ENCODE results near the gene LMX1A. TPM values are rescaled to one million over a fixed set of nuclear protein-coding genes. Genes with fewer than 3 reads are reported as not detected.

LMX1A gene
- polyA plus RNA-seq, 1 donor (not counting 4 experiments of a cell fraction or from before 2014, with no cell fraction given): not detected

DNA sequence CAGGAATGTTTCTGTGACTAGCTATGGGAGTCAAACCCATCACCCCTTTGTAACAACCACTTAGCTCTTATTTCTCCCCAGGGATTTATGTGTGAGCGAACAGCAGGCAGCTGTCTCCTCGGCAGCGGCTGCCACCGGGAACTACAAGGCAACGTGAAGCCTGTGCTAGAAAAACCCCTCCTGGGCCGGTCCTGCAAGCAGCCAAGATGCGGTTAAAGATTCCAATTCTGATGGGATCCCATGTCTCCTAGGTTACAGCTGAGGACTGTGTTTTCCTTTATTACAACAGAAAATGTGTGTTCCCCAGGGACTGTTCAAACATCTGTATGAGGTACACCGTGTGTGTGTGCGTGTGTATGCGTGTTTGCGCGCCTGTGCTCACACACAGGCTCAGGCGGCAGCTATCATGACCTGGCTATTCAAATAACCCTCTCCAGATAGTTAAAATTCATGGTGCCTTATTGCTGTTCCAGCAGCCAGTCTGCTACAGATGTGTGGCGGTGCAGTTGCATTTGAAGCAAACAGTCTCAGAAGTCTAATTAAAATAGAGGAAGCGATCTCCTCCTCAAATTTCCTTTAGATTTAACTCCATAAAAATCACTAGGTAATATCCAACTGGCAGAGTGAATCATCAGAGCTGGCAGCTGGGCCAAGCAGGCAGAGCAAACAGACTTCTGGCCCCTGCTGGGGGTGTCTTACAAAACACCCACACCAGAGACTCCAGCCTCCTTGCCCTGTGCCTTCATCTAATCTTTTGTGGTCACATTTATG, 68.0 kb downstream of the LMX1A start:
- Histone ChIP-seq H3K79me2 (ENCODE audit: control insufficient read depth, insufficient read depth, low read length) (no peaks in the 10 kb centered on the region), H3K9me1 (ENCODE audit: control insufficient read depth, extremely low read depth, insufficient read depth, low read length) (no peaks in the 10 kb centered on the region), H3K27me3 (ENCODE audit: control insufficient read depth, extremely low read depth, insufficient read depth, low read length) (peaks cover 28% of the 10 kb centered on the region), H3K36me3 (ENCODE audit: control insufficient read depth in 2 of 2, extremely low read depth in 1 of 2, insufficient read depth in 2 of 2, low read length in 2 of 2) (no peaks in the 10 kb centered on the region), H3K9me3 (ENCODE audit: control insufficient read depth, low read depth, low read length) (no peaks in the 10 kb centered on the region), H3K4me1 (ENCODE audit: control insufficient read depth, extremely low read depth, insufficient read depth, low read length) (no peaks in the 10 kb centered on the region), H3K4me3 (ENCODE audit: control insufficient read depth in 2 of 3, extremely low read depth in 1 of 3, insufficient read depth in 2 of 3, low read depth in 1 of 3, low read length in 3 of 3) (no peak overlapping the region), H3K9ac (ENCODE audit: control insufficient read depth, extremely low read depth, insufficient read depth, low read length) (no peak overlapping the region), H2AFZ (ENCODE audit: control insufficient read depth, low read length) (no peak overlapping the region), H4K20me1 (ENCODE audit: control insufficient read depth, extremely low read depth, insufficient read depth, low read length) (no peaks in the 10 kb centered on the region), H3K4me2 (ENCODE audit: control insufficient read depth, extremely low read depth, insufficient read depth, low read depth, low read length) (no peak overlapping the region), H3K27ac (ENCODE audit: control insufficient read depth, insufficient read depth, low read length) (no peak overlapping the region)
- dilution Hi-C loops (cut with MboI; ENCODE audit: extremely low pct_ligation_motif_present, low sequenced_read_pairs): no loop called here
- FAIRE-seq (no peak), DNase-seq (ENCODE audit: low read depth, low spot score) (no peak)
- TF ChIP-seq EZH2 (IDR thresholded peaks at IDR 0.05; ENCODE audit: low read length): no peak
- TF ChIP-seq, protein P1, sequence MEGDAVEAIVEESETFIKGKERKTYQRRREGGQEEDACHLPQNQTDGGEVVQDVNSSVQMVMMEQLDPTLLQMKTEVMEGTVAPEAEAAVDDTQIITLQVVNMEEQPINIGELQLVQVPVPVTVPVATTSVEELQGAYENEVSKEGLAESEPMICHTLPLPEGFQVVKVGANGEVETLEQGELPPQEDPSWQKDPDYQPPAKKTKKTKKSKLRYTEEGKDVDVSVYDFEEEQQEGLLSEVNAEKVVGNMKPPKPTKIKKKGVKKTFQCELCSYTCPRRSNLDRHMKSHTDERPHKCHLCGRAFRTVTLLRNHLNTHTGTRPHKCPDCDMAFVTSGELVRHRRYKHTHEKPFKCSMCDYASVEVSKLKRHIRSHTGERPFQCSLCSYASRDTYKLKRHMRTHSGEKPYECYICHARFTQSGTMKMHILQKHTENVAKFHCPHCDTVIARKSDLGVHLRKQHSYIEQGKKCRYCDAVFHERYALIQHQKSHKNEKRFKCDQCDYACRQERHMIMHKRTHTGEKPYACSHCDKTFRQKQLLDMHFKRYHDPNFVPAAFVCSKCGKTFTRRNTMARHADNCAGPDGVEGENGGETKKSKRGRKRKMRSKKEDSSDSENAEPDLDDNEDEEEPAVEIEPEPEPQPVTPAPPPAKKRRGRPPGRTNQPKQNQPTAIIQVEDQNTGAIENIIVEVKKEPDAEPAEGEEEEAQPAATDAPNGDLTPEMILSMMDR (optimal IDR thresholded peaks at IDR 0.05 in 1 of 3, IDR thresholded peaks at IDR 0.05 in 1 of 3, conservative IDR thresholded peaks at IDR 0.05 in 1 of 3; ENCODE audit: extremely low read depth in 1 of 3, insufficient read depth in 2 of 3, low read length in 3 of 3): no peak

DNA sequence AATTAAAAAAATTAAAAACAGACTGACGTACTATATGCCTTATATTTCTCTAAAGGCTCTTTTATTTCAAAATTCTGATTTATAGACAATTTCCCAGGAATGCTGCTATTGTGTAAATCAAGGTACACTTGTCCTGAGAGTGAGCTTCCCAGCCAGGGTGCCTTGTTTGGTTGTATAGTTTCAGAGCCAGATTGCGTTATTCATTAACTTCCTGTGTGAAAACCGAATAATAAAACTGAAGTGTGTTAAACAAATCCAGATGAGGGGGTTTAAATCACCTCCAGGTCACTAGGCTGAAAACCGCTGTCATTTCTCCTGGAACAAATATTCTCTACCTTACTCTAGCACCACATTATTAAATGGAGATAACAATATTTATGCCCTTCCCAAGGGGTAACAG, 68.7 kb downstream of the LMX1A start:
- Histone ChIP-seq H4K20me1 (ENCODE audit: control insufficient read depth, extremely low read depth, insufficient read depth, low read length) (no peaks in the 10 kb centered on the region), H3K9me3 (ENCODE audit: control insufficient read depth, low read depth, low read length) (no peaks in the 10 kb centered on the region), H3K4me1 (ENCODE audit: control insufficient read depth, extremely low read depth, insufficient read depth, low read length) (no peaks in the 10 kb centered on the region), H3K4me3 (ENCODE audit: control insufficient read depth in 2 of 3, extremely low read depth in 1 of 3, insufficient read depth in 2 of 3, low read depth in 1 of 3, low read length in 3 of 3) (no peak overlapping the region), H3K27me3 (ENCODE audit: control insufficient read depth, extremely low read depth, insufficient read depth, low read length) (peaks cover 32% of the 10 kb centered on the region), H3K4me2 (ENCODE audit: control insufficient read depth, extremely low read depth, insufficient read depth, low read depth, low read length) (no peak overlapping the region), H3K9ac (ENCODE audit: control insufficient read depth, extremely low read depth, insufficient read depth, low read length) (no peak overlapping the region), H2AFZ (ENCODE audit: control insufficient read depth, low read length) (no peak overlapping the region), H3K36me3 (ENCODE audit: control insufficient read depth in 2 of 2, extremely low read depth in 1 of 2, insufficient read depth in 2 of 2, low read length in 2 of 2) (no peaks in the 10 kb centered on the region), H3K9me1 (ENCODE audit: control insufficient read depth, extremely low read depth, insufficient read depth, low read length) (no peaks in the 10 kb centered on the region), H3K27ac (ENCODE audit: control insufficient read depth, insufficient read depth, low read length) (no peak overlapping the region), H3K79me2 (ENCODE audit: control insufficient read depth, insufficient read depth, low read length) (no peaks in the 10 kb centered on the region)
- dilution Hi-C loops (cut with MboI; ENCODE audit: extremely low pct_ligation_motif_present, low sequenced_read_pairs): no loop called here
- TF ChIP-seq EZH2 (IDR thresholded peaks at IDR 0.05; ENCODE audit: low read length): no peak
- TF ChIP-seq, protein P1 (optimal IDR thresholded peaks at IDR 0.05 in 1 of 3, IDR thresholded peaks at IDR 0.05 in 1 of 3, conservative IDR thresholded peaks at IDR 0.05 in 1 of 3; ENCODE audit: extremely low read depth in 1 of 3, insufficient read depth in 2 of 3, low read length in 3 of 3): no peak
- DNase-seq (ENCODE audit: low read depth, low spot score) (no peak), FAIRE-seq (no peak)

Measured in keratinocyte (primary cell).